ENCODE results near the gene C1orf122.

The C1orf122 gene

GRCh38 chr1:37845049-37845646 lies 37.6 kb downstream of the C1orf122 start:
- no peak for DNase-seq
- no peak for TF ChIP-seq GATA1 (IDR thresholded peaks at IDR 0.05; ENCODE audit: low read depth, low read length)
- TF ChIP-seq POLR2A (IDR thresholded peaks at IDR 0.05; ENCODE audit: low read length) = no peak

- DNase-seq = no peak
- TF ChIP-seq POLR2A (IDR thresholded peaks at IDR 0.05; ENCODE audit: low read length) (no peak), GATA1 (IDR thresholded peaks at IDR 0.05; ENCODE audit: low read depth, low read length) (no peak)
These were observed 38.2 kb downstream of the C1orf122 start for GRCh38 chr1:37845786-37846185.

- TF ChIP-seq GATA1 (IDR thresholded peaks at IDR 0.05; ENCODE audit: low read depth, low read length) (no peak), POLR2A (IDR thresholded peaks at IDR 0.05; ENCODE audit: low read length) (no peak)
- no peak for DNase-seq
These were observed 39.2 kb downstream of the C1orf122 start for GRCh38 chr1:37846647-37847339.

- DNase-seq = no peak
- TF ChIP-seq POLR2A (IDR thresholded peaks at IDR 0.05; ENCODE audit: low read length) = no peak
- no peak for TF ChIP-seq GATA1 (IDR thresholded peaks at IDR 0.05; ENCODE audit: low read depth, low read length)
These were observed 41.9 kb downstream of the C1orf122 start for GRCh38 chr1:37849480-37849879.

- DNase-seq = no peak
- TF ChIP-seq GATA1 (IDR thresholded peaks at IDR 0.05; ENCODE audit: low read depth, low read length) (no peak), POLR2A (IDR thresholded peaks at IDR 0.05; ENCODE audit: low read length) (no peak)
These were observed 42.9 kb downstream of the C1orf122 start for GRCh38 chr1:37850352-37850955.

- TF ChIP-seq GATA1 (IDR thresholded peaks at IDR 0.05; ENCODE audit: low read depth, low read length) (no peak), POLR2A (IDR thresholded peaks at IDR 0.05; ENCODE audit: low read length) (no peak)
These were observed 43.7 kb downstream of the C1orf122 start for GRCh38 chr1:37851262-37851661.

GRCh38 chr1:37851782-37852210 lies 44.2 kb downstream of the C1orf122 start:
- DNase-seq = no peak

More at GRCh38 chr1:37851262-37851661, 43.7 kb downstream of the C1orf122 start:
- DNase-seq = no peak

GRCh38 chr1:37853157-37853556 lies 45.6 kb downstream of the C1orf122 start:
- TF ChIP-seq GATA1 (IDR thresholded peaks at IDR 0.05; ENCODE audit: low read depth, low read length) = no peak
- no peak for TF ChIP-seq POLR2A (IDR thresholded peaks at IDR 0.05; ENCODE audit: low read length)
- DNase-seq = peak in 1 of 2 experiments; percentile 10

More at GRCh38 chr1:37851782-37852210, 44.2 kb downstream of the C1orf122 start:
- TF ChIP-seq POLR2A (IDR thresholded peaks at IDR 0.05; ENCODE audit: low read length) (no peak), GATA1 (IDR thresholded peaks at IDR 0.05; ENCODE audit: low read depth, low read length) (no peak)

GRCh38 chr1:37854406-37854805 lies 46.8 kb downstream of the C1orf122 start:
- TF ChIP-seq GATA1 (IDR thresholded peaks at IDR 0.05; ENCODE audit: low read depth, low read length) (no peak), POLR2A (IDR thresholded peaks at IDR 0.05; ENCODE audit: low read length) (no peak)
- DNase-seq = no peak
